ENCODE data around the gene SH2D6. TPM values are rescaled to one million over a fixed set of nuclear protein-coding genes. Genes with fewer than 3 reads are reported as not detected.
A peak's percentile ranks its signal among the peaks of the same experiment; 100 is the strongest.

Gene SH2D6
- total and polyA plus RNA-seq, 9 of the 15 experiments (the other 6 are each of a cell fraction or from before 2014, with no cell fraction given), result 0.07 to 0.76 (median 0.33) TPM; not detected in 2

DNA sequence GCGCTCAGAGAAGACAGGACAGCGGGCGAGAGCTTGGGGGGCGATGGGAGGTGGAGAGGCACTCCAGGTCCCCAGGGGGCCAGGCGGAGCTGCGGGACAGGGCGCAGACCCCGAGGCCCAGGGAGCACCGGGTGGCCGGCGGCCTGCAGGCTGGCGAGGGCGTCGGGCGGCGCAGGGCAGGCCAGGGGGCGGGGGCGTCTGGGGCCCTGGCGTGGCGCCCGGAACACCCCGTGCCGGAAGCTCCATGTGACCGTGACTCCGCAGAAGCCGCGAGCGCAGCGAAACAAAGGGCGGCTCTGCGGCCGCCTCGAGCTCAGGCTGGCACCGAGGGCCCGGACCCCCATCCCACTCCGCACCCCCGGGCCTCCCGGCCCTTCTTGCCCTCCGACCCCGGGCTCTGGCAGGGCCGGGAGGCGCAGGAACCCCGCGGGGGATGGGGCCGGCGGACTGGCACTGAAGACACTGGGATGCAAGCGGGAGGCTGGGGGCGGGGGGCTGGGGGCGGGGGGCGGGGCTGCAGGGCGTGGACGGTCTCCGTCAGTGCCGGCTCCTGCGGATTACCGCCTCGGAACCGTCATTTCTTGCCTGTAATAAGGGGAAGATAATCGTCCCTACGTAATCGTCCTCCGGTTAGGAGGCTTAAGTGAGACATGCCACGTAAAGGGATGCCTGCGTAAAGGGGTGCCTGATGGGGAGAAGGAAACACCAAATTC lies 19.1 kb downstream of the SH2D6 start (continued):
- TF ChIP-seq DIDO1 (tag; IDR thresholded peaks at IDR 0.05; ENCODE audit: low read depth) (no peak), MCM3 (IDR thresholded peaks at IDR 0.05) (no peak), TAL1 (IDR thresholded peaks at IDR 0.05) (no peak), MTA3 (IDR thresholded peaks at IDR 0.05; ENCODE audit: borderline replicate concordance) (no peak), SMC3 (conservative IDR thresholded peaks at IDR 0.05; ENCODE audit: insufficient read depth, low read depth, low read length) (no peak), ZNF263 (CRISPR knock-in tag; IDR thresholded peaks at IDR 0.05; ENCODE audit: borderline replicate concordance) (no peak), HDAC8 (tag; IDR thresholded peaks at IDR 0.05) (peak; percentile 63; the same call in 1 of the 2 replicates), KLF6 (CRISPR knock-in tag; IDR thresholded peaks at IDR 0.05; ENCODE audit: borderline replicate concordance) (peak; percentile 34; the same call in 1 of the 2 replicates), HCFC1 (IDR thresholded peaks at IDR 0.05; ENCODE audit: low read depth, low read length) (no peak), OTX1 (CRISPR knock-in tag; IDR thresholded peaks at IDR 0.05) (no peak), NCOA1 (IDR thresholded peaks at IDR 0.05; ENCODE audit: low read depth) (no peak), ZNF311 (CRISPR knock-in tag; IDR thresholded peaks at IDR 0.05) (no peak), SAFB (IDR thresholded peaks at IDR 0.05; ENCODE audit: borderline replicate concordance, low read depth, low read length) (no peak), TEAD4 (IDR thresholded peaks at IDR 0.05; ENCODE audit: low read length) (no peak), TEAD4 (CRISPR knock-in tag; IDR thresholded peaks at IDR 0.05; ENCODE audit: borderline replicate concordance) (no peak), KAT7 (CRISPR knock-in tag; IDR thresholded peaks at IDR 0.05; ENCODE audit: borderline replicate concordance) (no peak), KDM1A (IDR thresholded peaks at IDR 0.05) (no peak)
- TF ChIP-seq, protein P1, sequence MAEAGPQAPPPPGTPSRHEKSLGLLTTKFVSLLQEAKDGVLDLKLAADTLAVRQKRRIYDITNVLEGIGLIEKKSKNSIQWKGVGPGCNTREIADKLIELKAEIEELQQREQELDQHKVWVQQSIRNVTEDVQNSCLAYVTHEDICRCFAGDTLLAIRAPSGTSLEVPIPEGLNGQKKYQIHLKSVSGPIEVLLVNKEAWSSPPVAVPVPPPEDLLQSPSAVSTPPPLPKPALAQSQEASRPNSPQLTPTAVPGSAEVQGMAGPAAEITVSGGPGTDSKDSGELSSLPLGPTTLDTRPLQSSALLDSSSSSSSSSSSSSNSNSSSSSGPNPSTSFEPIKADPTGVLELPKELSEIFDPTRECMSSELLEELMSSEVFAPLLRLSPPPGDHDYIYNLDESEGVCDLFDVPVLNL (CRISPR knock-in tag; IDR thresholded peaks at IDR 0.05; ENCODE audit: low read depth), result no peak
- TF ChIP-seq, protein P2, sequence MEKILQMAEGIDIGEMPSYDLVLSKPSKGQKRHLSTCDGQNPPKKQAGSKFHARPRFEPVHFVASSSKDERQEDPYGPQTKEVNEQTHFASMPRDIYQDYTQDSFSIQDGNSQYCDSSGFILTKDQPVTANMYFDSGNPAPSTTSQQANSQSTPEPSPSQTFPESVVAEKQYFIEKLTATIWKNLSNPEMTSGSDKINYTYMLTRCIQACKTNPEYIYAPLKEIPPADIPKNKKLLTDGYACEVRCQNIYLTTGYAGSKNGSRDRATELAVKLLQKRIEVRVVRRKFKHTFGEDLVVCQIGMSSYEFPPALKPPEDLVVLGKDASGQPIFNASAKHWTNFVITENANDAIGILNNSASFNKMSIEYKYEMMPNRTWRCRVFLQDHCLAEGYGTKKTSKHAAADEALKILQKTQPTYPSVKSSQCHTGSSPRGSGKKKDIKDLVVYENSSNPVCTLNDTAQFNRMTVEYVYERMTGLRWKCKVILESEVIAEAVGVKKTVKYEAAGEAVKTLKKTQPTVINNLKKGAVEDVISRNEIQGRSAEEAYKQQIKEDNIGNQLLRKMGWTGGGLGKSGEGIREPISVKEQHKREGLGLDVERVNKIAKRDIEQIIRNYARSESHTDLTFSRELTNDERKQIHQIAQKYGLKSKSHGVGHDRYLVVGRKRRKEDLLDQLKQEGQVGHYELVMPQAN (IDR thresholded peaks at IDR 0.05; ENCODE audit: borderline replicate concordance), result no peak
- TF ChIP-seq, protein P3, sequence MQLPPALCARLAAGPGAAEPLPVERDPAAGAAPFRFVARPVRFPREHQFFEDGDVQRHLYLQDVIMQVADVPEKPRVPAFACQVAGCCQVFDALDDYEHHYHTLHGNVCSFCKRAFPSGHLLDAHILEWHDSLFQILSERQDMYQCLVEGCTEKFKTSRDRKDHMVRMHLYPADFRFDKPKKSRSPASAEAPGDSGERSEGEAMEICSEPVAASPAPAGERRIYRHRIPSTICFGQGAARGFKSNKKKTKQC (CRISPR knock-in tag; IDR thresholded peaks at IDR 0.05), result no peak
- TF ChIP-seq, protein P4, sequence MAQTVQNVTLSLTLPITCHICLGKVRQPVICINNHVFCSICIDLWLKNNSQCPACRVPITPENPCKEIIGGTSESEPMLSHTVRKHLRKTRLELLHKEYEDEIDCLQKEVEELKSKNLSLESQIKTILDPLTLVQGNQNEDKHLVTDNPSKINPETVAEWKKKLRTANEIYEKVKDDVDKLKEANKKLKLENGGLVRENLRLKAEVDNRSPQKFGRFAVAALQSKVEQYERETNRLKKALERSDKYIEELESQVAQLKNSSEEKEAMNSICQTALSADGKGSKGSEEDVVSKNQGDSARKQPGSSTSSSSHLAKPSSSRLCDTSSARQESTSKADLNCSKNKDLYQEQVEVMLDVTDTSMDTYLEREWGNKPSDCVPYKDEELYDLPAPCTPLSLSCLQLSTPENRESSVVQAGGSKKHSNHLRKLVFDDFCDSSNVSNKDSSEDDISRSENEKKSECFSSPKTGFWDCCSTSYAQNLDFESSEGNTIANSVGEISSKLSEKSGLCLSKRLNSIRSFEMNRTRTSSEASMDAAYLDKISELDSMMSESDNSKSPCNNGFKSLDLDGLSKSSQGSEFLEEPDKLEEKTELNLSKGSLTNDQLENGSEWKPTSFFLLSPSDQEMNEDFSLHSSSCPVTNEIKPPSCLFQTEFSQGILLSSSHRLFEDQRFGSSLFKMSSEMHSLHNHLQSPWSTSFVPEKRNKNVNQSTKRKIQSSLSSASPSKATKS (CRISPR knock-in tag; IDR thresholded peaks at IDR 0.05), result no peak
- TF ChIP-seq, protein P5, sequence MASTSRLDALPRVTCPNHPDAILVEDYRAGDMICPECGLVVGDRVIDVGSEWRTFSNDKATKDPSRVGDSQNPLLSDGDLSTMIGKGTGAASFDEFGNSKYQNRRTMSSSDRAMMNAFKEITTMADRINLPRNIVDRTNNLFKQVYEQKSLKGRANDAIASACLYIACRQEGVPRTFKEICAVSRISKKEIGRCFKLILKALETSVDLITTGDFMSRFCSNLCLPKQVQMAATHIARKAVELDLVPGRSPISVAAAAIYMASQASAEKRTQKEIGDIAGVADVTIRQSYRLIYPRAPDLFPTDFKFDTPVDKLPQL (IDR thresholded peaks at IDR 0.05; ENCODE audit: extremely low read depth, insufficient read length), result no peak

Data from K562 (cell line).